Endothelial cell of umbilical vein (primary cell): ENCODE results near the gene COL6A3. TPM values are rescaled to one million over a fixed set of nuclear protein-coding genes. Genes with fewer than 3 reads are reported as not detected.

ENCODE experiments used
- BruUV-seq: library from RNA; stranded (reverse); fragments of 400-500 nt; replicated peaks from 2 replicates; lab custom pipeline; 2021; lab: Mats Ljungman, UMichigan
- CTCF ChIA-PET: fragments of 300-600, 350-600 bp; sonication (Branson Sonifier 250); formaldehyde crosslinking; loops from one replicate; lab custom pipeline; 2021; ENCODE audit warnings: antibody characterized with exemption, inconsistent platforms; lab: Charles Lee
- POLR2A ChIA-PET: fragments of 300-600, 350-600 bp; sonication (Branson Sonifier 250); formaldehyde crosslinking; loops from one replicate; lab custom pipeline; 2021; ENCODE audit warnings: antibody characterized with exemption, inconsistent platforms; lab: Charles Lee
- DNase-seq: peaks from one replicate; pipeline ENCODE4 v3.0.0-alpha.2; 2011; ENCODE audit warnings: low read depth, low spot score
- FAIRE-seq: peaks from 2 replicates; lab custom pipeline; 2011; peaks lifted over from hg19 to GRCh38; lab: Jason Lieb, UNC
- H2AFZ ChIP-seq: 2 replicates; pipeline ENCODE4 v1.6.0; 2012; ENCODE audit warnings: low read depth, low read length, control low read depth, inconsistent platforms
- H3K27ac ChIP-seq: 2 replicates; pipeline ENCODE4 v1.5.1; 2011; ENCODE audit warnings: low read depth, mild to moderate bottlenecking, control low read depth, low read length, moderate library complexity; ENCODE audit not compliant: insufficient read depth
- H3K27me3 ChIP-seq, 2 experiments: 2 replicates each; pipeline versions ENCODE4 v1.6.0 to v1.6.1; 2011; ENCODE audit warnings: low read length in 2 of 2, mixed read lengths in 1 of 2; ENCODE audit not compliant: control insufficient read depth in 2 of 2, insufficient read depth in 2 of 2
- H3K36me3 ChIP-seq, 2 experiments: 2 replicates in 1 of 2; 3 replicates in 1 of 2; pipeline ENCODE4 v1.5.1; 2011; ENCODE audit warnings: low read length in 2 of 2, mild to moderate bottlenecking in 1 of 2, moderate library complexity in 1 of 2; ENCODE audit not compliant: control insufficient read depth in 2 of 2, insufficient read depth in 2 of 2; ENCODE audit errors: extremely low read depth in 1 of 2
- H3K4me1 ChIP-seq: 3 replicates; pipeline ENCODE4 v1.5.1; 2011; ENCODE audit warnings: mild to moderate bottlenecking, low read length; ENCODE audit not compliant: control insufficient read depth, insufficient read depth; ENCODE audit errors: extremely low read depth
- H3K4me2 ChIP-seq: 2 replicates; pipeline ENCODE4 v1.6.1; 2011; ENCODE audit warnings: low read length, control low read depth, mixed read lengths; ENCODE audit not compliant: insufficient read depth
- H3K4me3 ChIP-seq, 3 experiments: fragments of 200-600 bp in 1 of 3; sonication (generic), shearing (Covaris generic) in 1 of 3; replicated peaks in 1 of 3; 2 replicates each; pipeline ENCODE4 v1.5.1; 2011 to 2016; ENCODE audit warnings: control low read depth in 3 of 3, low read length in 3 of 3, mild to moderate bottlenecking in 2 of 3, inconsistent platforms in 1 of 3, low read depth in 1 of 3, moderate library complexity in 1 of 3; ENCODE audit not compliant: insufficient read depth in 1 of 3
- H3K79me2 ChIP-seq: 2 replicates; pipeline ENCODE4 v1.6.0; 2012; ENCODE audit warnings: low read length, inconsistent platforms; ENCODE audit not compliant: control insufficient read depth, insufficient read depth
- H3K9ac ChIP-seq: replicated peaks from 2 replicates; pipeline ENCODE3; 2011; ENCODE audit warnings: low read length, control low read depth; ENCODE audit not compliant: insufficient read depth; ENCODE audit errors: extremely low read depth
- H3K9me1 ChIP-seq: replicated peaks from 3 replicates; pipeline ENCODE4 v1.6.0; 2011; ENCODE audit warnings: mild to moderate bottlenecking, low read length; ENCODE audit not compliant: control insufficient read depth, insufficient read depth; ENCODE audit errors: extremely low read depth
- H3K9me3 ChIP-seq: replicated peaks from 2 replicates; pipeline ENCODE4 v1.5.1; 2012; ENCODE audit warnings: low read length, inconsistent platforms; ENCODE audit not compliant: control insufficient read depth, insufficient read depth
- H4K20me1 ChIP-seq: replicated peaks from 2 replicates; pipeline ENCODE3; 2011; ENCODE audit warnings: mild to moderate bottlenecking, low read length; ENCODE audit not compliant: control insufficient read depth, insufficient read depth; ENCODE audit errors: extremely low read depth
- CTCF ChIP-seq, 2 donors: IDR thresholded peaks; 1 replicate in 1 of 2; 2 replicates in 1 of 2; pipeline ENCODE4 v1.5.1; 2011; ENCODE audit warnings: low read length in 2 of 2, mild to moderate bottlenecking in 2 of 2, moderate library complexity in 2 of 2, control low read depth in 1 of 2, inconsistent platforms in 1 of 2, low read depth in 1 of 2; ENCODE audit not compliant: insufficient read depth in 1 of 2; ENCODE audit errors: extremely low read depth in 1 of 2
- EZH2 ChIP-seq: IDR thresholded peaks from 2 replicates; pipeline ENCODE4 v1.6.1; 2012; ENCODE audit warnings: borderline replicate concordance, low read depth, mild to moderate bottlenecking, moderate library complexity, low read length, inconsistent platforms; ENCODE audit not compliant: severe bottlenecking
- FOS ChIP-seq: IDR thresholded peaks from 2 replicates; pipeline ENCODE4 v1.6.1; 2011; ENCODE audit warnings: mild to moderate bottlenecking, low read length, moderate library complexity, borderline replicate concordance; ENCODE audit not compliant: insufficient read depth
- GATA2 ChIP-seq: IDR thresholded peaks from 2 replicates; pipeline ENCODE4 v1.7.0; 2011; ENCODE audit warnings: low read depth, mild to moderate bottlenecking, moderate library complexity, mixed read lengths, low read length; ENCODE audit not compliant: insufficient read length, insufficient read depth
- JUN ChIP-seq: IDR thresholded peaks from 2 replicates; pipeline ENCODE4 v1.6.1; 2011; ENCODE audit warnings: borderline replicate concordance, low read depth; ENCODE audit not compliant: insufficient read length, insufficient read depth
- MAX ChIP-seq: IDR thresholded peaks from 2 replicates; pipeline ENCODE4 v1.6.1; 2011; ENCODE audit not compliant: insufficient read depth, insufficient read length
- MYC ChIP-seq: IDR thresholded peaks from one replicate; pipeline ENCODE4 v1.6.1; 2011; ENCODE audit warnings: mild to moderate bottlenecking, low read depth, low read length
- POLR2A ChIP-seq: IDR thresholded peaks from 2 replicates; pipeline ENCODE4 v1.6.1; 2012; ENCODE audit warnings: low read depth, mild to moderate bottlenecking, control low read depth, low read length
- POLR2AphosphoS5 ChIP-seq: IDR thresholded peaks from 2 replicates; pipeline ENCODE4 v1.6.1; 2012; ENCODE audit warnings: low read depth, mild to moderate bottlenecking, control low read depth, low read length, moderate library complexity; ENCODE audit not compliant: insufficient read depth
- dilution Hi-C: fragments of 300-500 bp; cut with MboI; formaldehyde crosslinking; loops from one replicate; pipeline ENCODE4 v1.15.0; 2019; ENCODE audit warnings: low sequenced_read_pairs; ENCODE audit not compliant: extremely low pct_ligation_motif_present
- intact Hi-C: fragments of 100-400 bp; cut with micrococcal nuclease; formaldehyde crosslinking; loops from one replicate; pipeline ENCODE4 v1.10.0; 2022
- polyA plus RNA-seq, 4 experiments: library from polyadenylated mRNA; depleted of rRNA in 3 of 4; stranded (reverse) in 3 of 4; unstranded in 1 of 4; fragments of >200 nt; gene quantifications; 2 replicates each; pipeline versions ENCODE4 v1.2.1 to v1.2.3, GENCODE V29; 2011 to 2012; ENCODE audit warnings: missing spikeins in 1 of 4
- total RNA-seq: library from RNA; stranded (reverse); gene quantifications from 2 replicates; pipeline ENCODE4 v1.2.3, GENCODE V29; 2021

COL6A3 gene
- total and polyA plus RNA-seq, 2 donors (not counting 3 experiments of a cell fraction or from before 2014, with no cell fraction given) = 0.03 TPM; not detected in 1

GRCh38 chr2:237404413-237404812 lies 9.6 kb downstream of the COL6A3 start:
- dilution Hi-C loops (no loop called here), intact Hi-C loops (no loop called here)
- Histone ChIP-seq H3K79me2 (no peaks in the 10 kb centered on the region), H3K4me2 (no peak overlapping the region), H3K4me3 (no peak overlapping the region), H3K9me1 (no peaks in the 10 kb centered on the region), H3K4me1 (no peaks in the 10 kb centered on the region), H2AFZ (no peak overlapping the region), H3K9me3 (no peaks in the 10 kb centered on the region), H4K20me1 (no peaks in the 10 kb centered on the region), H3K36me3 (no peaks in the 10 kb centered on the region), H3K9ac (no peak overlapping the region), H3K27ac (no peak overlapping the region), H3K27me3 (peaks cover 16 to 23% of the 10 kb centered on the region in 2 experiments)
- CTCF ChIA-PET = interaction anchor here (1.5 to 2.4 kb wide), 2 partner anchors 17 to 239 kb away, joined by 5 to 11 read pairs; no protein-coding TSS in a partner anchor
- no TSS peak for BruUV-seq
- POLR2A ChIA-PET = interaction anchor here (0.7 kb wide), 1 partner anchor 71 kb away, joined by 4 read pairs; no protein-coding TSS in a partner anchor
- TF ChIP-seq CTCF (IDR thresholded peaks at IDR 0.05; ENCODE audit: extremely low read depth in 1 of 2, insufficient read depth in 1 of 2, low read depth in 1 of 2, low read length in 2 of 2) (no peak), GATA2 (no peak), JUN (no peak), POLR2A (no peak), MYC (no peak), POLR2AphosphoS5 (no peak), FOS (no peak), EZH2 (no peak), MAX (no peak)
- DNase-seq = no peak
- FAIRE-seq = no peak
